HG02885 (cell line): ENCODE data around the gene CREB5.

Experiments
- ATAC-seq: cut with Tn5 transposase; IDR thresholded peaks from one replicate; pipeline ENCODE4 v1.9.1; 2021; ENCODE audit warnings: mild to moderate bottlenecking; ENCODE audit not compliant: unreplicated experiment, poor library complexity

CREB5 gene

DNA sequence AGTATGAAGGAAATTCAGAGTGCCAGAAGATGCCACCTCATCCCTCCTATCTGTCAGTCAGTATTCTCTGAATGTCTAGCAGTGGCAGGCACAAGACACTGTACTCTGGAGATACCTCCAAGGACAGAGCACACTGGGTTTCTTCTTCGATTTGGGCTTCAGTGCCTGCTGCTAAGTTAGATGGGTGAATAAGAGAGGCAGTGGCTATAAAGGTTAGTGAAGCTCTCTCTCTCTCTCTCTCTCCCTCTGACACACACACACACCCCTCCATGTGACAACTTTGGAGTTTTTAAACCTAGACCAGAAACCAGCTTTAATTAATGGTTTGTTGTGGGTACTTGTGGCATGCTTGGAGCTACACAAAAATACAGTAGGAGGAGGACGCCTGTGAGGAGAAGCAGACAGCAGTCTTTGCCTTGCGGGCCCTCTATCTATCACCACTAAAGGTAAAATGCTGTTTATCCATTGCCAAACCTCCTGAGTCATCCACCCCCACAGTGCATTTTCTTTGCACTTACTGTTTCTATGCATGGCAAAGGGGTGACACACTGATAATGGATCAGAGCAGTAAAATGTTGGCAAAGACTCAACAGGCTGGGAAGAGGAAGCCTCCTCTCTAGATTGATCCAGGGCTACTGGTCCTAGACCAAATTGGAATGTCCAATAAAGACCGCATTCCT lies 443.4 kb downstream of the CREB5 start:
- no peak for ATAC-seq

DNA sequence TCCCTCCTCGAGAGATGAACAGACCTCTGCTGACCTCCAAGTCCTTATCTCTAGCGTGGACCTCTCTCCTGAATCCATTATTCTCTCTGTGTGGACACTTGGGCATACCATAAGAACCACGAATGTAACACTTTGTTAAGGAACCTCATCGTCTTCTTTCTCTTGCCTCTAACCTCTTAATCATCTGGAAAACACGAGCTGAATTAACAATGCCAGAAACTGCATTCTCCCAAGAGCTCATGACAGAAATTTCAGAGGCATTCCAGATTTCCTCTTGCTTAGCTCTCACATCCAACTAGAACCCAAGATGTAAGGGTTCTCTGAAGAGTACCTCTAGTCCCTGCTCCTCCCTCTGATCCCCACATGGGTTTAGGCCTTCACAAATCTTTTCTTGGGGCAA lies 444.3 kb downstream of the CREB5 start:
- no peak for ATAC-seq

DNA sequence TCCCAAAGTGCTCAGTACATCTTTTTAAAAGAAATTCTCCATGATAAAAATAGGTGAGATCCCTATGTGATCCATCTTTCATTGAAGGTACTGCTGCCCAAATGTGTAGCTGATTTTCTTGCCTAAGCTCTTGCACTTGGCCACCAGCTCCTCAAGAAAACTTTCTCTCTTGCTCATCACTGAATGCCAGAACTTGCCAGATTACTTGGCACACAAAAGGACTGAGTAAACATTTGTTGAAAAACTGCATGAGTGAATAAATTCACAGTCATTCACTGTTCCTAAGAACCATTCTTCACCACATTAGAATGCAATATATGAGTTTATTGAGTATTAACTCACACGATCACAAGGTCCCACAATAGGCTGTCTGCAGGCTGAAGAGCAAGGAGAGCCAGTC lies 445.9 kb downstream of the CREB5 start:
- ATAC-seq, result no peak

DNA sequence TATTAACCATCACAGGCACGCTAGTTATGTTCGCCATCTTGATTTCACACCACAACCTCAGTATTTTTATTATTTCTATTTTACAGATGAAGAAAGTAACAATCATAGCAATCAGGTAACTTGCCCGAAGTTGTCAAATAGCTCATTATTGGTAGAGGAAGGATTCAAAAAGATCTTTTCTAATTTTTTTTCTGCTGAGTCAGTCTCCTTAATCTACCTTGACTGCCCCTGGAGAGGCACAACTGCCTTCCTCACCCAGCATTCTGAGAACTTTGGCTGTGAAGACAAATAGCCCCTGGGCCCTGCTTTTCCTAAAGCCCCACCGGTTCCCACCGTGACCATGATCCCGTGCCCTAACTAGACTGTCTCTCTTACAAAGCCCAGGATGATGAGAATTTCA lies 446.6 kb downstream of the CREB5 start:
- no peak for ATAC-seq

DNA sequence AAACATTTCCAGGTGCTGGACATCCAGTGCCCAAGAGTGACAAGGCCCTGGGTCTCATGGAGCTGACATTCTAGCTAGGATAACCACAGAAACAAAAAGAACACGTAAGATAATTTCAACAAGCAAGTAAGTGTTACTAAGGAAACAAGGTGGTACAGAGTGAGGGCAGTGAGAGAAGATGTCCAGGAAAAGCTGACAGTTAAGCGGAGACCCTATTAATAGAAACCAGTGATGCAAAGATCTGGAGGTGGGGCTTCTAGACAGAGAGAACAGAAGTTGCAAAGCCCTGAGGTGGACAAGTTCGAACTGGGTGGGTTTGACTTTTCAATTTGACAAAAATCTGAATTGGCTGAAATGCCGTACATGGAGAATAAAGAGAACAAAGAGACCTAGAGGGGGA lies 449.5 kb downstream of the CREB5 start:
- ATAC-seq, result no peak

DNA sequence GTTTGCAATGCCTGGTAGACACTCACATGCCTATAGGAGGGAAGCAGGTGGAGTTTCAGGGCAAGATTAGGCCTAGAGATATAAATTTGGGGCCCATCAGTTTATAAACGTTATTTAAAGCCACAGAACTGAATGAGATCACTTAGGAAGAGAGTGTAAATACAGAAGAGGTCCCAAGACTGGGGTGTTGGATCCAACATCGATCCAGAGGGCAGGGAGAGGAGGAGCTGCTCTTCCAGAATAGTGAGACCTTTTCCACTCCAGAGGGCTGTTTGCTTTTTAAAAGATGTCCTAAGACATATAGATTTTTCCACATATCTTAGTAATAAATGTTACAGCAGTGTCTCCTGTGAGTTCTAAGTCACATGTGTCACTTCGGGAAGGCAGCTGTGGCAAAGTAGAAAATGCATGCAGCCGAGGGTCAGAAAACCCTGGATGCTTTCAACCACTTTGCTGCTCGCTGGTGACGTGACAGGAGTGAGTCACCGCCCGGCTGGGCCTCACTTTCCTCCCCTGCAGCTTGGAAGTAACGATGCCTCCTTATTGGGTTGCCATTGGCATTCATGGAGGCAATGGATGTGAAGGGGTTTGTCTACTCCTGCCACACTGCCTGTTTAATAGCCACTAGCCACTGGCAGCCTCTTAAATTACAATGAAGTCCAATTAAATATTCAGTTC lies 450.4 kb downstream of the CREB5 start:
- ATAC-seq, result no peak

DNA sequence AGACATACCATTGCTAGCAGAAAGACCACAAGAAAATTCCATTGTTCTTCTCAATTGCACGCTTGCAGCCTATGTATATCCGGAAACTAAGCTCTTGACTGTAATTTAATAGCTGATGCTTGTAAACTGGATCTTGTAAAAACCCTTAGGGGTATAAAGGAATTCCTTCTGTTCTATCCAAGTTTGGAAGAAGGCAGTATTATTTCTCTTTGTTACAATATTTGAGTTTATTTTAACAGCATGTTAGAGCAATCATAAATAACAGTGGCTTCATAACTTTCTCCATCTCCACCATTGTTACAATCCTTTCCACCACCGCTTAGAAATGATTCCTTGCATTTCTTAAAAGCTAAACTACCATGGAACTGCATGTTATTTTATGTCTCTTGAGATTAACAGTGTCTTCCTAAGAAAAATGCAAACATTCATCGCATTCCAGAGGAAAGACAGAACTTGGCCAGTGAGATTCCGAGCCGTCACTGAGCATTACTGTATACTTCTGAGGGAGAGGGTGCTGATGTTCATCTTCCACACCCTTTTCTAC lies 453.4 kb downstream of the CREB5 start:
- no peak for ATAC-seq

DNA sequence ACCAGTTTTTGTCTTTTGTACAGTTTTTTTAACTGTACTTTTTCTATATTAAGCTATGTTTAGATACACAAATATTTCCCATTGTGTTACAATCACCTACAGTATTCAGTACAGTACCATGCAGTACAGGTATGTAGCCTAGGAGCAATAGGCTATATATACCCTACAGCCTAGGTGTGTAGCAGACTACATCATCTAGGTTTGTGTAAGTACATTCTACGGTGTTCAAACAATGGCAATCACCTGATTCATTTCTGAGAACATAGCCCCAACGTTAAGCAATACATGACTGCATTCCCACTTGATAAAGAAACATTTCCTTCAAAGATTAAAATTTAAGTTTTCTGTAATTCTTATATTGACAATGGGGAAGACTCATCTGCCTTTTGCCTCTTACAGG lies 456.4 kb downstream of the CREB5 start:
- ATAC-seq, result no peak

DNA sequence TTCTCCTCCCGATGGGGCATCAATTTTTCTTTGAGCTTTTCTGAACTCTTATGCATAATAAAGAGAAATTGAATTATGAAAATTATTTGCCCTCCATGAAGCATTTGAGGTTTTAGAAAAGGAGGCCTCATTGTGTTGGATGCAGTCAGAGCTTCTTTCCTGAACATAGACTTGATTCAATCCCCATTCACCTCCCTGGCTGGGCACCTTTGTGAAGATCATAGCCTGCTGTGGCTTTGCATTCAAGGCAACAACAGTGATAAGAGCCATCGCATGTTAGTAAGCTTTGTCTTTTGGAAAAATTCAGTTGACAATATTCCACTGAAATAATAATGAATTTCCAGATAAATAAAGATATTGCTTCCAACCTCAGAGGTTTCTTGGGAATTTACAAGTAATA lies 458.8 kb downstream of the CREB5 start:
- ATAC-seq, result no peak

DNA sequence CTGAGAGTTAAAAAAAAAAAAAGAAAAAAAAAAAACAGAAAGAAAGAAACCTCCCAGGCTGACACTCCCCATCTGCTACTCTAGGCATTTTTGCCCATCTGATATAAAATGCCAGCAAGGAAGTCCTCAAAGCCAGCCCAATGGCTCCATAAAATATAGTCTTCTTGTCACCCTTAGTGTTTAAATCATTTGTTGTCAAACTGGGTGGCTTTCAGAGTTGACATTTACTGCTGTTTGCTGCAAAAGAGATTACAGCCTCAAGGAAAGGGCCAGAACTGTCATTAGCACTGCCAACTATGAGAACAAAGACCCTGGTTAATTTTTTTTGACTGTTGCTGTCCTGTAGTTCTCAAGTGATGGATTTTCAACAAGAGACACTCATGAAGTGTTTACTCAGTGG lies 459.3 kb downstream of the CREB5 start:
- no peak for ATAC-seq

DNA sequence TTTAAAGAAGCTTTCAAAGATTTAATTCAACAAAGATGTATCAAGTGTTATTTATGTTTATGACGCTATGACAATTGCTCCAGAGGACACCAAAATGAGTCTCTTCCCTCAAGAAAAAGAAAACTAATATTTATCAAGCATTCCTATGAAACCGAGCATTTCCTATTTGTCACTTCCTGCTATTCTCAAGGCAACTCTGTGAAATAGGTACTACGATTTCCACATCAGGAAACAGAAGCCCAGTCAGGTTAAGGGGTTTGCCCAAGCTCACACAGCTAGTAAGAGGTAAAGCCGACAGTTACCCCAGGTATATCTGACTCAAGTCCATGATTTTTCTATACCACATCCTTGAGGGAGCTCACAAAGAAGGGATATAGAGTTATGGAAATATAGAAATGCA lies 459.9 kb downstream of the CREB5 start:
- ATAC-seq, result no peak

DNA sequence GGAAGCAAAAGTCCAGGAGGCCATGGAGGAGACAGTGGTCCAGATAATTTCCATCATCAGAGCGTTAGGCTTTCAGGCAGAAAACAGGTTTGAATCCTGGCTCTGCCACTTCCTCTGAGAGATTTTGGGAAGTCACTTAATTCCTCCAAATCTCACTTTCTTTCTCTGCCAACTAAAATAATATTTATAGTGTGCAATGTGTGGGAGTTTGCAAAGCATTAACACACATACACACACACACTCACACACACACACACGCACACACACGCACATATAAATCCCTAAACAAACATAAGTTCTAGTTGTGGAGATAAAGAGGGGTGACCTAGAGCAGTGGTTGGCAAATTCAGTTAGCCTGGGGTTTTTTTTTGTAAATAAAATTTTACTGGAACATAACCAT lies 461.0 kb downstream of the CREB5 start:
- ATAC-seq, result no peak

DNA sequence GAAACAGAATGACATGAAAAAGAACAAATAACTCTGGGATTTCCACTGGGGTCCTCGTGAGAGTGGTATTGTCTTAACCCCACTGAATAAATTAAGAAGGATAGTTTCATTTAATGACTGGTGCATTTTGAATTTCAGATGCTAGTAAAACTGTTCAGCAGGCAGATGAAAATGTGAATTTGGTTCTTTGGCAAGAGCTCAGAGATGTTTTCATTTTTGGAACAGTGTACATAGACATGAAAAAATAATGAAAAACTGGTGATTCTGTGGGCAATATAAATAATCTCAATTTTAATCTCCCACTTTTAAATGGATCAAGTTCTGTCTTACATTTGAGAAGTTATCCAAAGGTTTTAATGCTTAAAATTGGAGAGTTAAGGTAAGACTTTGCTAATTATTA lies 461.7 kb downstream of the CREB5 start:
- no peak for ATAC-seq
